Gastrocnemius medialis (tissue), 4 donors: ENCODE data around the gene BDNF.

ENCODE experiments used
- CTCF ChIP-seq, 5 experiments: fragments of 450-650 bp in 3 of 5; fragments of 200-600 bp in 2 of 5; sonication (generic) in 2 of 5; IDR thresholded peaks in 4 of 5; conservative IDR thresholded peaks in 1 of 5; 1 replicate in 4 of 5; 2 replicates in 1 of 5; pipeline ENCODE4 v1.5.1; 2016 to 2019; ENCODE audit warnings: antibody characterized with exemption in 5 of 5, mild to moderate bottlenecking in 3 of 5, moderate library complexity in 3 of 5
- POLR2A ChIP-seq, 2 donors: fragments of 450-650 bp; IDR thresholded peaks; one replicate each; pipeline ENCODE4 v1.6.1; 2017; ENCODE audit warnings: antibody characterized with exemption in 2 of 2, mild to moderate bottlenecking in 2 of 2, moderate library complexity in 2 of 2

GRCh38 chr11:27610280-27610679 lies 90.0 kb downstream of the BDNF start:
- TF ChIP-seq POLR2A (IDR thresholded peaks at IDR 0.05) (no peak), CTCF (IDR thresholded peaks at IDR 0.05 in 4 of 5, conservative IDR thresholded peaks at IDR 0.05 in 1 of 5) (no peak)
